ENCODE measurements around the gene PRKCE. TPM values are rescaled to one million over a fixed set of nuclear protein-coding genes. Genes with fewer than 3 reads are reported as not detected.

PRKCE gene
- total RNA-seq, 1 experiment from 2014 or later = 14.8 TPM

DNA sequence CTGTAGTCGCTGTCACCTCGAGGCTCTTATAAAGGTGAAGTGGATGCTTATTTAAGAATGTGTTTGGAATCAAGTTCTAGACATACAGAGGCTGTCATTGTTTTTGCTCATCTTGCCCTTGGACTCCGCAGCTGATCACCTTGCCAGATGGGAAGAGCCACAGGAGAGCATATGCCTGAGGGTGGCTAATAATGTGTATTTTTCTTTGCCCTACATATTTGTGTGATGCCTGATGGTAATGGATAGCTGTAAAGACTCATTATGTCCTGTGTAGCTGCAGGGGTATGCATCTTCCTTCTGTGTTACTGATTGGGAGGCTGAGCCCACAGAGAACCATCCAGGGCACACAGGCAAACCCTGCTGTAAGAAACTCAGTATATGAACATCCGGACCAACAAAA, 61.7 kb downstream of the PRKCE start:
- Histone ChIP-seq H3K27ac (ENCODE audit: low read depth, low read length) (no peak overlapping the region), H4K20me1 (ENCODE audit: insufficient read depth) (no peaks in the 10 kb centered on the region), H3K9ac (ENCODE audit: low read length) (no peak overlapping the region), H2AFZ (ENCODE audit: low read depth, low read length, poor library complexity, severe bottlenecking) (no peak overlapping the region), H3K4me3 (replicated peaks in 1 of 2; ENCODE audit: low read depth in 1 of 2, low read length in 2 of 2) (no peak overlapping the region), H3K9me3 (ENCODE audit: control insufficient read depth in 1 of 2, insufficient read depth in 1 of 2, low read depth in 1 of 2, low read length in 2 of 2) (no peaks in the 10 kb centered on the region), H3K4me1 (ENCODE audit: control insufficient read depth in 1 of 2, insufficient read depth in 2 of 2, low read length in 2 of 2) (peaks cover 0 to 4% of the 10 kb centered on the region in 2 experiments; a peak in 1 of 4 replicates), H3K4me2 (ENCODE audit: low read length) (no peak overlapping the region), H3K36me3 (ENCODE audit: control insufficient read depth in 1 of 2, insufficient read depth in 2 of 2, low read length in 2 of 2) (no peaks in the 10 kb centered on the region), H3K79me2 (ENCODE audit: insufficient read depth, low read length) (no peaks in the 10 kb centered on the region), H3K9me2 (ENCODE audit: insufficient read depth) (no peaks in the 10 kb centered on the region), H3K27me3 (ENCODE audit: insufficient read depth, low read length) (no peaks in the 10 kb centered on the region)
- RAD21 ChIA-PET (ENCODE audit: low non-redundant PET in 1 of 2, low total read pairs in 2 of 2, uncharacterized antibody in 2 of 2, unreplicated experiment in 2 of 2) = no interaction called here
- BruUV-seq (replicated peaks) = no TSS peak
- intact Hi-C loops (cut with micrococcal nuclease) = loop anchor here (5.0 kb wide), 1 partner anchor 71 kb away; no protein-coding TSS in a partner anchor
- ATAC-seq (no peak), DNase-seq (ENCODE audit: low read depth, low spot score) (no peak)
- TF ChIP-seq CBX3 (IDR thresholded peaks at IDR 0.05; ENCODE audit: low read depth) (no peak), SP1 (IDR thresholded peaks at IDR 0.05; ENCODE audit: low read depth) (no peak), SRF (IDR thresholded peaks at IDR 0.05; ENCODE audit: low read depth) (no peak), ZNF274 (IDR thresholded peaks at IDR 0.05; ENCODE audit: low read depth, low read length) (no peak), EZH2phosphoT487 (IDR thresholded peaks at IDR 0.05; ENCODE audit: borderline replicate concordance) (no peak), YY1 (IDR thresholded peaks at IDR 0.05; ENCODE audit: extremely low read depth, insufficient replicate concordance, low read depth, low read length) (no peak), SIN3A (IDR thresholded peaks at IDR 0.05; ENCODE audit: low read depth) (no peak)
- POLR2A ChIA-PET = no interaction called here
- CTCF ChIA-PET = no interaction called here

DNA sequence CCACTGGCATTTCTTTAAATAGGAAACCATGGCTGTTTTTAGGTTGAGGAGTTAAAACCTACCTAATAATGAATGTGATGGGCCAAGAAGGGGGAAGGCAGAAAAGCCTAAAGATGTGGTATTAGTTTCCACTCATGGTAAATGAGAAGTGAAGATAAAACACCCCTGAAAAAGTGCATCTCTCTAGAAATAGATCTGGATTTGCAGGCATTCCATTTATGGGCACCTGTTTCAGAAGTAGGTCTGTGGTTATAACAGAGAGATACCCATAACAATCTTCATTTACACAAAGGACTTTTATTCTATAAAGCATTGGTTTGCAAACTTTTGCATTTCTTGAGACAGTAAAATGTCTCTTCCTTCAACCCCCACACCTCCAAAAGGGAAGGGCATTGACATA, 62.1 kb downstream of the PRKCE start:
- ATAC-seq (no peak), DNase-seq (ENCODE audit: low read depth, low spot score) (no peak)
- no peak overlapping the region for H3K27ac ChIP-seq (ENCODE audit: low read depth, low read length)
- intact Hi-C loops (cut with micrococcal nuclease) = loop anchor here (5.0 kb wide), 1 partner anchor 71 kb away; no protein-coding TSS in a partner anchor
- no peaks in the 10 kb centered on the region for H3K79me2 ChIP-seq (ENCODE audit: insufficient read depth, low read length)
- H3K36me3 ChIP-seq (ENCODE audit: control insufficient read depth in 1 of 2, insufficient read depth in 2 of 2, low read length in 2 of 2) = no peaks in the 10 kb centered on the region
- ChIA-PET CTCF (no interaction called here), RAD21 (ENCODE audit: low non-redundant PET in 1 of 2, low total read pairs in 2 of 2, uncharacterized antibody in 2 of 2, unreplicated experiment in 2 of 2) (no interaction called here), POLR2A (no interaction called here)
- peaks cover 0 to 4% of the 10 kb centered on the region in 2 experiments; a peak in 1 of 4 replicates for H3K4me1 ChIP-seq (ENCODE audit: control insufficient read depth in 1 of 2, insufficient read depth in 2 of 2, low read length in 2 of 2)
- no TSS peak for BruUV-seq (replicated peaks)
- H3K27me3 ChIP-seq (ENCODE audit: insufficient read depth, low read length) = no peaks in the 10 kb centered on the region
- no peaks in the 10 kb centered on the region for H4K20me1 ChIP-seq (ENCODE audit: insufficient read depth)
- no peaks in the 10 kb centered on the region for H3K9me3 ChIP-seq (ENCODE audit: control insufficient read depth in 1 of 2, insufficient read depth in 1 of 2, low read depth in 1 of 2, low read length in 2 of 2)
- H3K9me2 ChIP-seq (ENCODE audit: insufficient read depth) = no peaks in the 10 kb centered on the region
- no peak overlapping the region for H2AFZ ChIP-seq (ENCODE audit: low read depth, low read length, poor library complexity, severe bottlenecking)
- no peak overlapping the region for H3K4me3 ChIP-seq (replicated peaks in 1 of 2; ENCODE audit: low read depth in 1 of 2, low read length in 2 of 2)
- no peak overlapping the region for H3K9ac ChIP-seq (ENCODE audit: low read length)
- H3K4me2 ChIP-seq (ENCODE audit: low read length) = no peak overlapping the region
- TF ChIP-seq CBX3 (IDR thresholded peaks at IDR 0.05; ENCODE audit: low read depth) = no peak
- no peak for TF ChIP-seq EZH2 (IDR thresholded peaks at IDR 0.05)
- TF ChIP-seq, protein P1, sequence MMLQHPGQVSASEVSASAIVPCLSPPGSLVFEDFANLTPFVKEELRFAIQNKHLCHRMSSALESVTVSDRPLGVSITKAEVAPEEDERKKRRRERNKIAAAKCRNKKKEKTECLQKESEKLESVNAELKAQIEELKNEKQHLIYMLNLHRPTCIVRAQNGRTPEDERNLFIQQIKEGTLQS (IDR thresholded peaks at IDR 0.05) = no peak
- TF ChIP-seq, protein P2, sequence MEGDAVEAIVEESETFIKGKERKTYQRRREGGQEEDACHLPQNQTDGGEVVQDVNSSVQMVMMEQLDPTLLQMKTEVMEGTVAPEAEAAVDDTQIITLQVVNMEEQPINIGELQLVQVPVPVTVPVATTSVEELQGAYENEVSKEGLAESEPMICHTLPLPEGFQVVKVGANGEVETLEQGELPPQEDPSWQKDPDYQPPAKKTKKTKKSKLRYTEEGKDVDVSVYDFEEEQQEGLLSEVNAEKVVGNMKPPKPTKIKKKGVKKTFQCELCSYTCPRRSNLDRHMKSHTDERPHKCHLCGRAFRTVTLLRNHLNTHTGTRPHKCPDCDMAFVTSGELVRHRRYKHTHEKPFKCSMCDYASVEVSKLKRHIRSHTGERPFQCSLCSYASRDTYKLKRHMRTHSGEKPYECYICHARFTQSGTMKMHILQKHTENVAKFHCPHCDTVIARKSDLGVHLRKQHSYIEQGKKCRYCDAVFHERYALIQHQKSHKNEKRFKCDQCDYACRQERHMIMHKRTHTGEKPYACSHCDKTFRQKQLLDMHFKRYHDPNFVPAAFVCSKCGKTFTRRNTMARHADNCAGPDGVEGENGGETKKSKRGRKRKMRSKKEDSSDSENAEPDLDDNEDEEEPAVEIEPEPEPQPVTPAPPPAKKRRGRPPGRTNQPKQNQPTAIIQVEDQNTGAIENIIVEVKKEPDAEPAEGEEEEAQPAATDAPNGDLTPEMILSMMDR (IDR thresholded peaks at IDR 0.05 in 2 of 3, conservative IDR thresholded peaks at IDR 0.05 in 1 of 3; ENCODE audit: borderline replicate concordance in 1 of 3, insufficient read depth in 1 of 3, low read depth in 2 of 3, low read length in 2 of 3) = no peak
- TF ChIP-seq, protein P3, sequence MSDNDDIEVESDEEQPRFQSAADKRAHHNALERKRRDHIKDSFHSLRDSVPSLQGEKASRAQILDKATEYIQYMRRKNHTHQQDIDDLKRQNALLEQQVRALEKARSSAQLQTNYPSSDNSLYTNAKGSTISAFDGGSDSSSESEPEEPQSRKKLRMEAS (IDR thresholded peaks at IDR 0.05) = no peak
- TF ChIP-seq FOSL1 (IDR thresholded peaks at IDR 0.05; ENCODE audit: low read depth) = no peak
- no peak for TF ChIP-seq JUND (IDR thresholded peaks at IDR 0.05)
- no peak for TF ChIP-seq RAD21 (IDR thresholded peaks at IDR 0.05; ENCODE audit: low read depth)
- no peak for TF ChIP-seq ELF1 (IDR thresholded peaks at IDR 0.05; ENCODE audit: borderline replicate concordance, low read depth)
- TF ChIP-seq EGR1 (IDR thresholded peaks at IDR 0.05; ENCODE audit: low read depth) = no peak
- no peak for TF ChIP-seq POLR2A (IDR thresholded peaks at IDR 0.05; ENCODE audit: borderline replicate concordance, extremely low read depth, insufficient read depth, insufficient read length)
- TF ChIP-seq CEBPB (IDR thresholded peaks at IDR 0.05; ENCODE audit: low read depth) = no peak
- no peak for TF ChIP-seq POLR2AphosphoS5 (IDR thresholded peaks at IDR 0.05; ENCODE audit: low read depth, low read length)
